ENCODE data around the gene CLP1. TPM values are rescaled to one million over a fixed set of nuclear protein-coding genes. Genes with fewer than 3 reads are reported as not detected.

The CLP1 gene
- polyA plus RNA-seq, 1 donor from 2014 or later: 12.5 TPM

DNA sequence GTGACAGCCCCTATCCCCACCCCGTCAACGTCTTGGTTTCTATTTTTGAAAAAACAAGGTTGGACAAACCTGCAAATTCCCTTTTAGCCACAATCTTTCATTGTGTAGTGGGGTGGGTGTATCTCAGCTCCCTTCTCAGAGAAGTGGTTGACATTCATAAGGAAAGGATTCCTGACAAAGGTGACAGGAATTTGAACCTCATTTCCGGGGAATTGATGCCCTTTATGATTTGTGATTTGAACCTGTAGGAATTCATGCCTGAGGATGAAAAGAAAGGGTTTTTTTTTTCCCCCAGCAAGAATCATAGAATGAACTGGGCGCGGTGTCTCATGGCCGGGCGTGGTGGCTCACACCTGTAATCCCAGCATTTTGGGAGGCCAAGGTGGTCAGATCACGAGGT lies 22.3 kb upstream of the CLP1 start:
- H3K4me1 Mint-ChIP-seq: peaks cover 0 to 5% (median 4%) of the 10 kb centered on the region in 3 donors
- no peak overlapping the region for H3K4me3 Mint-ChIP-seq
- H3K9me3 Mint-ChIP-seq: peaks cover 0 to 2% (median 0%) of the 10 kb centered on the region in 3 donors
- peaks cover 47% of the 10 kb centered on the region for H3K27me3 Mint-ChIP-seq
- no peak overlapping the region for H3K27ac Mint-ChIP-seq
- H3K36me3 Mint-ChIP-seq: no peaks in the 10 kb centered on the region

DNA sequence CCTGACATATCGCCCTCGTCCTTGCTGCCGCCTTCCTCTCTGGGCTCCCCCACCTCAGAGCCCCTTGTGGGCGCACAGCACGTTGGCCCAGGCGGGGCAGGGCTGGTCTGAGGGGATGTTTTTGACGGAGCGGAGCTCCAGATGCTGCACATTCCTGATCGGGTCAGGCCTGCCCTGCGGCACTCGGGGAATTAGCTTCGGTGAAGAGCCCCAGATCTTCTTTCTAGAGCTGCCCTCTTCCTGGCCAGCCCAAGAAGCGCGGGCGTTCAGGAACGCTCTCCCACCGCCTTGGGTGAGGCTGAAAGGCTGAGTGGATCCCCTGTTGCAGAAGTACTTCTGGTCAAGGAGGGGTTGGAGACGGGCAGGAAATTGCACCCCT lies 19.9 kb upstream of the CLP1 start:
- Mint-ChIP-seq H3K27me3 (peaks cover 45% of the 10 kb centered on the region), H3K27ac (peak overlapping the region in 1 of 3 donors; percentile 80), H3K36me3 (no peaks in the 10 kb centered on the region), H3K4me1 (peaks cover 4 to 9% (median 5%) of the 10 kb centered on the region in 3 donors), H3K4me3 (peak overlapping the region; percentile 77 to 95 (median 85)), H3K9me3 (peaks cover 0 to 2% (median 0%) of the 10 kb centered on the region in 3 donors)

DNA sequence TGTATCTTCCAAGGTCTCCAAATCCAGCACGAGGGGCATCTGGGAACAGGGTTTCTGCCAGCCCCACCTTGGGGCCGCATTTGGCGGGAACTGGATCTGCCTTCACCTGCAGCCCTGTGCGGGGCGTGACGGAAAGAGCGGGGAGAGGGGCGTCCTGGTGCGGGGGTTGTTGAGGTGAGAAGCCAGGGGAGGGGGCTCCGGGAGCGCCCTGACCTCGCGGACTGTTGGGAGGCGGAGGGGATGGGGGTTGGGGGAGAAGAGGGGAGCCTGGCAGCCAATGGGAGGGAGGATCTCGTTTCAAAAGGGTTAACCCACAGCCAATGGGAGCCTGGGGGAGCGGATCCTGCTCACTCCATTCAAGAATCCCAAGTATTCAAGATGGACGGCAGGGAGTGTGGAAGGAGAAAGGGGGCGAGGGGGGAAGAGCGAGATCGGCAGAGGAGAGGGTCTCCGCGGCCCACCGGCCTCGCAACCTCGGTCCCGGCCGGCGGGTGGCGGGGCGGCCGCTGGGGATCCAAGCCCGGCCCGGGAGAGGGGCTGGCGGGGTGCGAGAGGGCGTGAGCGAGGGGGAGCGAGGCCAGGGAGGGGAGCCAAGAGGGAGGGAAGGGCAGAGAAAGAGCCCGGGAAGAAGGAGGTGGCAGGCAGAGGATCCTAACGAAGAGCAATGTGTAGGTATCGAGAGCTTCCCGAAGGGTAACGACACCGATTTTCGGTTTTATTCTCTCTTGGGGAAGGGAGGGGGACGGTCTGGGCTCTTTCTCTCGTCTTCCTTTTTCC lies 19.4 kb upstream of the CLP1 start:
- no peaks in the 10 kb centered on the region for H3K36me3 Mint-ChIP-seq
- H3K9me3 Mint-ChIP-seq: peaks cover 0 to 2% (median 0%) of the 10 kb centered on the region in 3 donors
- peak overlapping the region; percentile 77 to 95 (median 85) for H3K4me3 Mint-ChIP-seq
- peaks cover 46% of the 10 kb centered on the region for H3K27me3 Mint-ChIP-seq
- peaks cover 4 to 9% (median 5%) of the 10 kb centered on the region in 3 donors for H3K4me1 Mint-ChIP-seq
- peak overlapping the region in 1 of 3 donors; percentile 80 for H3K27ac Mint-ChIP-seq

DNA sequence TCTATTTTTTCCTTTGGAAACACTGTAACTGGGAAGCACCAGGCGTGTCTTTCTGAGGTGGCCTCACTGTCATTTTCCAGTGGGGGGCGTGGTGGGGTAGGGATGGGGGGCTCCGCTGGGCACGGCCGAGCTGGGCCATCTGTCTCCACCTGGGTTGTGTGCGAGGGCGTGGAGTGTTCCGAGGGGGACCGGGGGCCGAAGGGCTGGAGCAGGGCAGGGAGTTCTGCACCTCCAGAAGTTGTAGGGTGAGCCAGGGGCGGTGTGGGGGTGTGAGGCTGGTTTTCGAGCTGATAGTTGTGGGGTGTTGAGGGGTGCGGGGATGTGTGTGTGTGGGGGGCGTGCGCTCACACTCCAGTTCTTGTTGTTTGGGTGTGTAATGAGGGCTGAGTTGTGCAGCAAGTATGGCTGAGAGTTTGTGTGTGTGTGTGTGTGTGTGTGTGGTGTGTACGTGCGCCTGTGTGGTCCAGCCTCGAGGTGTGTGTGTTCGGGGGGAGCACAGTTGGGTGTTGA lies 18.7 kb upstream of the CLP1 start:
- H3K4me1 Mint-ChIP-seq: peaks cover 4 to 9% (median 5%) of the 10 kb centered on the region in 3 donors
- H3K27me3 Mint-ChIP-seq: peaks cover 46% of the 10 kb centered on the region
- no peaks in the 10 kb centered on the region for H3K36me3 Mint-ChIP-seq

DNA sequence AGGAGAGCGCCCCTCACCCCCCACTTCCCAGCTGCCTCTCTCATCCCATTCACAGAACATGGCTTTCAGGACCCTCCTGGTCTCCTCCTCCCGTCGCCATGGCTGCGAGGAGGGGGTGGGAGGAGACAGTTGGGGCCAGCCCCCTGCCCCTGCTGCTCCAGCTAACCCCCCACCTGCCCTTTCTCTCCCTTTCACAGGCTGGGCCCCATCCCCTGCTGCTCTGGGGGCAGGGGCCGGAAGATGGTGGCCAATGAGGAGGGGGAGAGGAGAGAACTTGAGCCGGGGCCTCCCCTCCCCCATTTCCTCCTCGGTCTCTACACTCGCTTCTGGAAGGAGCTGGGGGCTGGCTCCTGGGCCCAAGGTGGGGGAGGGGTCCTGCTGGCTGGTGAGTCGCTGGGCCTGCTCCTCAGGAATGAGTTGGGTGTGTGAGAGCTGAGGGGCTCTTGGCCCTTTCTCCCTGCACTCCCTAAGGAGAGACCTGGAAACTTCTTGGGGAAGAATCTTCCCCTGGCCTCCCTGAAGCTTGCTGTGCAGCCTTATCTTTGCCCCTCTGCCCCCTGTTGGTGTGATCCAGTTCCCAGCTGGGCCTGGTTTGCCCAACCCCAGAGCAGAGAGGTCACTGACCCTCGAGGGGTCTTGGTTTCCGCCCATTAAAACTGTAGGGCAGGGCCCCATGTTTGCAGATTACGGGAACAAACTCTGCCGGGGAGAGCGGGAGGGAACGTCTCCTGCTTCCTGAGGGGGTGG lies 18.1 kb upstream of the CLP1 start:
- H3K27me3 Mint-ChIP-seq: peaks cover 40% of the 10 kb centered on the region
- peaks cover 4 to 9% (median 5%) of the 10 kb centered on the region in 3 donors for H3K4me1 Mint-ChIP-seq
- H3K9me3 Mint-ChIP-seq: peaks cover 0 to 2% (median 0%) of the 10 kb centered on the region in 3 donors
- H3K36me3 Mint-ChIP-seq: no peaks in the 10 kb centered on the region
- peak overlapping the region in 1 of 3 donors; percentile 80 for H3K27ac Mint-ChIP-seq
- peak overlapping the region in 2 of 4 donors; percentile 49 to 91 for H3K4me3 Mint-ChIP-seq

More for the DNA sequence above, 18.7 kb upstream of the CLP1 start:
- peaks cover 0 to 2% (median 0%) of the 10 kb centered on the region in 3 donors for H3K9me3 Mint-ChIP-seq
- H3K27ac Mint-ChIP-seq: peak overlapping the region in 1 of 3 donors; percentile 80
- H3K4me3 Mint-ChIP-seq: peak overlapping the region; percentile 77 to 94 (median 85)

DNA sequence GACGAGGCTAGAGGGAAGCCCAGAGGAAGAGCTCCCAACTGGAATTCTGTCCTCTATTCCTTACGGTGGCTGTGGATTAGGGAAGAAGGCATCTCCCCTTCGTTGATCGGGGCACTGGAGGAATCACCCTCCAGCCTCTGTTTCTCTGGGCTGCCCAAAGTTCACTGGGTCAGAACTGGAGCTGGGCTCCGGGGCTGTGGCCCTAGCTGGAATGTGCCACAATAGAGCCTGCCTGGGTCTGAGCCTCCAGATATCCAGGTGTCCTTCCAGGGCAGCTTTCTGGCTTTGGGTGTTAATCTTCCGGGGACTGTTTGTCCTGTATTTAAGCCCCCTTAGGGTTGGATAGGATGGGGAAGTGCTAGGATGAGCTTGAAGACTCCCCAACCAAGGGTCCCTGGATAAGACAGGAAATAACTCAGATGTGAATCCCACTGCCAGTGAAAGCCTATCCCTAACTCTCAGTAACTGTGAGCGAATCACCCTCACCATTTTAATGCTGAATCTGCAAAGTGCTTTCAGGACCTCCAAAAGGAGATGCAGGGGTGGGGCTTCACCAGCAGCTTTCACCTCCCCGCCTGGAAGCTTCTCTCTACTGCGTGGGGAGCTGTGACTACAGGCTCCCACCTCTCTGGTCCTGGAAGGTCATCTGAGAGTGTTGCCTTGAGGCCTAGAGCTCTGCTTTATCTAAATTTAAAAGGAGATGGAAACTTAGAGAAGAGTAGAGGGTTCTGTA lies 17.3 kb upstream of the CLP1 start:
- Mint-ChIP-seq H3K27me3 (peaks cover 45% of the 10 kb centered on the region), H3K4me3 (peak overlapping the region in 1 of 4 donors; percentile 36), H3K36me3 (no peaks in the 10 kb centered on the region), H3K4me1 (peaks cover 4 to 9% (median 5%) of the 10 kb centered on the region in 3 donors), H3K27ac (no peak overlapping the region), H3K9me3 (peaks cover 0 to 2% (median 0%) of the 10 kb centered on the region in 3 donors)

DNA sequence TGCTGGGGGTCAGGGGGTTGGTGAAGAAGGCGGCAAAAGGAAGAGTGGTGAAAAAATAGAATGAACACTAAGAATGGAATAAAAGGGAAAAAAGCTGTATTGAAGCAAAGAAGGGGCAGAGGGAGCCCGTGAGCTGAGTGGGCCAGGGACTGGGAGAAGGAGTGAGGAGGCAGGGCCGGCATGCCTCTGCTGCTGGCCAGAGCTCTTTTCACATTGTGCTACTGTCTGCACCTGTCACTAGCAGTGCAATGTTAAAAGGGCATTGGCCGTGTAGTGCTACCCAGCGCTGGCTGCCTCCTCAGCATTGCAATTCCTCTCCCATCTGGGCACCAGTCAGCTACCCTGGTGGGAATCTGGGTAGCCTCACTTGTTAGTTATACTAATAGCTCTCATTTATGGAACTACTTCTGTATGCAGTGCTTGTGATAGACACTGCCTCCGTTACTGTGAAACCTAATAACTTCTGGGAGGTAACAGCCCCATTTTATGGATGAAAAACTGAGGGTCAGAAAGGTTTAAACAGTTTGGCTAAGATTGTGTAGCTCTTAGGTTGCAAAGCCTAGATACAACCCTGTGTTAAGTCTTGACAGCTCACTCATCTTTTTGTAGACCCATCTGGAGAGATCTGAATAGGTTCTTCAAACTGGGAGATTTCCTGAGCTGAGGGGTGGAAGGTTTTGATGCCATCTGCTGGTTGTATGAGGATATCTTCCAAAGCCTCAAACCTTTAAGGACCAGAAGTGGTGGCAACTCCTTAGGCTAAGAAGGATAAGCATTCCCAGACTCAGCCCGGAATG lies 16.4 kb upstream of the CLP1 start:
- H3K4me1 Mint-ChIP-seq: peaks cover 4 to 9% (median 5%) of the 10 kb centered on the region in 3 donors
- peaks cover 52% of the 10 kb centered on the region for H3K27me3 Mint-ChIP-seq
- no peaks in the 10 kb centered on the region for H3K36me3 Mint-ChIP-seq
- H3K4me3 Mint-ChIP-seq: no peak overlapping the region
- peaks cover 0 to 2% (median 0%) of the 10 kb centered on the region in 3 donors for H3K9me3 Mint-ChIP-seq
- H3K27ac Mint-ChIP-seq: no peak overlapping the region

DNA sequence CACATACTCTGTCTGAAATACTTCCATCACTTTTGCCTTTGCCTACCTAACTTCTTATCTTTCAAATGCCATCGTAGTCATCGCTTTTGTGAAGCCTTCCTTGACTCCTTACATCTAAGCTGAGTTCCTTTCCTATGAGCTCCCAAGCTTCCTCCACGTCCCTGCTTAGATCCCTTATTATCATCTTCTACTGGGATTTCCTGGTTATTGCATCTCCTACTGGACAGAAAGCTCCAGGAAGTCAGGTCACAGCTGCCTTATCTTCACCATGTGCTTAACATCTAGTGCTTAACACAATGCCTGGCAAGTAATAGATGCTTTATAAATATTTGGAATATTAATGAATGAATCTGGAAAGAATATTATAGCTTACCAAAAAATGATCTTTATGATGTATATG lies 13.8 kb upstream of the CLP1 start:
- no peak overlapping the region for H3K4me3 Mint-ChIP-seq
- H3K27me3 Mint-ChIP-seq: peaks cover 55% of the 10 kb centered on the region
- no peaks in the 10 kb centered on the region for H3K36me3 Mint-ChIP-seq
- no peaks in the 10 kb centered on the region for H3K9me3 Mint-ChIP-seq
- no peak overlapping the region for H3K27ac Mint-ChIP-seq
- peaks cover 16 to 21% (median 18%) of the 10 kb centered on the region in 3 donors for H3K4me1 Mint-ChIP-seq

DNA sequence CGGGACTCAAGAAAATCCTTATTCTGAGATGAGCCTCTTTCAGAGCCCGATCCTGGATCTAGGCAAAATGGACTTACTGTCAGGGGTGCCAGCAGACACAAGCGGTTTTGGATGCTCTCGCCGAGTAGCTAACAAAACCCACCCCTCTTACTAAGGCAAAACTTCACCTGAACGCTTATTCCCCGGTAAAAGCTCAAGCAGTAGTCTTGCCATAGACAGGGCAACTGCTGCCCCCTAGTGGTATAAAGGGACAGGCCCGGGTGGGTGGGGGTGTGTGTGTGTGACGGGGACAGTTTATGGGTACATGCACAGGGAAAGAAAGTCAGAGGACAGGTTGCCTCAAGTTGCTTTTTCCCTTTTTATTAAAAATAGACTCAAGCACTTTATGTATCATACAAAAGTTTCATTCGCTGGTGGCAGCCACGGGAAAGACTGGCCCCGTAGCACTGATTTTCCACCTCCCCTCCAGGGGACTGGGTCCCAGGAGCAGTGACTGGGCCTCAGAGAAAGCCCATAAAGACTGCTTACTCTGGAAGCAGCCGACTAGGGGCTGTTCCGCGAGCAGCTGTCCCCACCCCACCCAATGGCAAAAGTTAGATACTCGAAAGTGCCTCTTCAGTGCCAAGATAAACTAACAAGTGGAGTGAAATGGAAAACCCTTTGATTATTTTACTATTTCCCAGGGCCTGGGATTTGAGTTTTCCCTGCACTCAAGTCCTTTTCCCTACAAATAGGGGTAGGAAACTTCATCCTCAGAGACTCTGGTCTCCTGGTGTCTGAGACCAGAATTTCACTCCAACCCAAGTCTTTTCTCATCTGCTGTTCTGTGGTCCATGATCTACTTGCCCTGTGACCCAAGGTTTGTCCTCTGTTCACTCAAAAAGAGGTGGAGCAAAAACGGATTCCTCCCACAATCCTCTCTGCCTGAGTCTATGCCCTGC lies 12.5 kb upstream of the CLP1 start:
- no peak overlapping the region for H3K4me3 Mint-ChIP-seq
- no peak overlapping the region for H3K27ac Mint-ChIP-seq
- peaks cover 2% of the 10 kb centered on the region for H3K36me3 Mint-ChIP-seq
- peaks cover 63% of the 10 kb centered on the region for H3K27me3 Mint-ChIP-seq
- no peaks in the 10 kb centered on the region for H3K9me3 Mint-ChIP-seq
- H3K4me1 Mint-ChIP-seq: peaks cover 20 to 25% (median 25%) of the 10 kb centered on the region in 3 donors

DNA sequence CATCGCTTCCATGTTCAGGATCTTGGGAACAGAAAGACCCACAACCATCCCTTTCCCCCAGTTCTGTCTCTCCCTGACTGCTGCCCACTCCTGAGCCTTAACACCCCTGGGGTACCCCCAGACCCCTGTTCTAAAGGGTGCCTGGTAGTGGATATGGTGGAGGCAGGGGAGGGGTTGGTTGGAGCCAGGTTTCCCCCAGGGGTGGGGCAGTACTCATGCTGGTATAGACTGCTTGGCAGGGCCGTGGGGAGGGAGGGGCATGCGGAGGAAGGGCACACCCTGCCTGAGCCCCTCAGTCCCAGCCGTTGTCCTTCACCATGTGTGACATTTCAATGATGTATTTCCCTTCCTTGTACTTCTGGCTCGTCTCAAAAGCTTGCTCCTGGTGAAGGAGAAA lies 11.9 kb upstream of the CLP1 start:
- Mint-ChIP-seq H3K36me3 (peaks cover 3% of the 10 kb centered on the region), H3K4me3 (no peak overlapping the region), H3K9me3 (no peaks in the 10 kb centered on the region), H3K4me1 (peaks cover 18 to 27% (median 25%) of the 10 kb centered on the region in 3 donors), H3K27ac (no peak overlapping the region), H3K27me3 (peaks cover 69% of the 10 kb centered on the region)

DNA sequence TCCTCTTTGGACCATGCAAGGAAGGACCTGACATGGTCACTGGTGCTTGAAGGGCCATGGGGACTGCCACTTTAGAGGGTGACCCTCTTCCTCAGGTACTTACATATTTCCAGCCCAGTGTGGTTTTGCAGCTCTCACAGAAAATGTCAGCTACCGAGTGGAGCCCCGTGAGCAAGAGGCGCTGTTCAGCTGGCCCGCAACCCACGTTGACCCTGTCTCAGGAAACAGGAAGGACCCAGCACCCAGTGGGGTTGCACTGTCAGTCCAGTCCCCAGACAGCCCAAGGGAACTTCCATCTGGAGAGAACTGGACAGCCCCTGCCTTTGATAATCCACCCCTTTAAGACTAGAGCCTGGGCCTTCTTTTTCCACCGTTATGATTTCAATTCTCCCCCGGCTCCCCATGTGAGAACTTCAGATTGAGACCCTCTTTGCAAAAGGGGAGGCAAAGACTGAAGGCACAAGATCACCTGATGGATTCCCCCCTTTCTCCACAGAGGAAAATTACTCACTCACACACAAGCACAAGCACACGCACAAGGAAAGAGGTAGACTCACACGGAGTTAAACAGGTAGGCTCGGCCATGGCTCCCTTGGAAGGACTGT lies 11.3 kb upstream of the CLP1 start:
- H3K27me3 Mint-ChIP-seq: peaks cover 71% of the 10 kb centered on the region
- peaks cover 15 to 27% (median 24%) of the 10 kb centered on the region in 3 donors for H3K4me1 Mint-ChIP-seq

DNA sequence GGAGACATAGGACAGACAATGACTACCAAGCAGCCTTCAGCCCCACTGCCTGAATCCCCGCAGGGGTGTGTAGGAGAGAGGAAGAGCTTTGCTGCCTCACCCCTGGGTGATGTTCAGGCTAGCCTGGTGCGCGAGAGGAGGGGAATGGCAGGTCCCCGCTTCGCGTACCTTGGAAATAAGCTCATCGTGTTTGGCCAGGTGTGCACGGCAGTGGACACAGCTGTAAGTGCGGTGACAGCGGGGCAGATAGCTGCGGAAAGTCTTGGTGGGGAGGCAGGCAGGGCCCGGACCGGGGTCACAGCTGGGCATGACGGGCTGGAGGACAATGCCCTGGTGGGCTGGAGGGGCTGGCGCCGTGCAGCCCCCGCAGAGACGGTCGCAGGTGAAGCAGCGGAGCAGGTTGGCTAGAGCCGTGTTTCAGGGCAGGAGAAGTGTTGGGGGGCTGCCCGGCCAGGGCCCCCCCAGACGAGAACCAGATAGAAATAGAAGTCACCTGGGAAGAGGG lies 10.7 kb upstream of the CLP1 start:
- Mint-ChIP-seq H3K4me3 (peak overlapping the region in 1 of 4 donors; percentile 59), H3K4me1 (peaks cover 15 to 27% (median 22%) of the 10 kb centered on the region in 3 donors), H3K27me3 (peaks cover 67% of the 10 kb centered on the region), H3K36me3 (peaks cover 3% of the 10 kb centered on the region), H3K27ac (peak overlapping the region in 1 of 3 donors; percentile 59), H3K9me3 (no peaks in the 10 kb centered on the region)

More for the DNA sequence above, 11.3 kb upstream of the CLP1 start:
- H3K9me3 Mint-ChIP-seq: no peaks in the 10 kb centered on the region
- H3K27ac Mint-ChIP-seq: no peak overlapping the region
- H3K36me3 Mint-ChIP-seq: peaks cover 3% of the 10 kb centered on the region
- H3K4me3 Mint-ChIP-seq: peak overlapping the region in 1 of 4 donors; percentile 59
